ENCODE data around the gene DPF3. TPM values are rescaled to one million over a fixed set of nuclear protein-coding genes. Genes with fewer than 3 reads are reported as not detected.

Gene DPF3
- total RNA-seq, 1 donor from 2014 or later, result 0.90 TPM

DNA sequence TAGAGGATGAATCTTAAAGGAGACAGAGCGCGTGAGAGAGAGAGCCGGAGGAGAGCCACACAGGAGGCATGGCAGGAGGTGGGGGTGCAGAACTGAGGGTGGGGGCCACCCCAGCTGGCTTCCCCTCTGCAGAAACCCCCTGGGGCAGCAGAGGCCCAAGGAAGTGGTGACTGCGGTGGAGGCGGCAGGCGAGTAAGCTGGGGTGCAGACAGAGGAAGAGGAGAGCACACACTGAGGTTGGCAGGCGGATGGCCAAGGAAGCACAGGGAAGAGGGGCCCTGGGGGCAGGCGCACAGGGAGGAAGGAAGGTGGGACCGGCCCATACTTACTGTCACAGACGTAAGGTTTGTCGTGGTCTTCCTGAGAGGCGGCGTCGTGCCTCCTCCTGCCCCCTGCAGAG, 179.8 kb downstream of the DPF3 start:
- peak; percentile 21 for ATAC-seq
- no peak overlapping the region for H3K27ac ChIP-seq
- TF ChIP-seq, protein P1, sequence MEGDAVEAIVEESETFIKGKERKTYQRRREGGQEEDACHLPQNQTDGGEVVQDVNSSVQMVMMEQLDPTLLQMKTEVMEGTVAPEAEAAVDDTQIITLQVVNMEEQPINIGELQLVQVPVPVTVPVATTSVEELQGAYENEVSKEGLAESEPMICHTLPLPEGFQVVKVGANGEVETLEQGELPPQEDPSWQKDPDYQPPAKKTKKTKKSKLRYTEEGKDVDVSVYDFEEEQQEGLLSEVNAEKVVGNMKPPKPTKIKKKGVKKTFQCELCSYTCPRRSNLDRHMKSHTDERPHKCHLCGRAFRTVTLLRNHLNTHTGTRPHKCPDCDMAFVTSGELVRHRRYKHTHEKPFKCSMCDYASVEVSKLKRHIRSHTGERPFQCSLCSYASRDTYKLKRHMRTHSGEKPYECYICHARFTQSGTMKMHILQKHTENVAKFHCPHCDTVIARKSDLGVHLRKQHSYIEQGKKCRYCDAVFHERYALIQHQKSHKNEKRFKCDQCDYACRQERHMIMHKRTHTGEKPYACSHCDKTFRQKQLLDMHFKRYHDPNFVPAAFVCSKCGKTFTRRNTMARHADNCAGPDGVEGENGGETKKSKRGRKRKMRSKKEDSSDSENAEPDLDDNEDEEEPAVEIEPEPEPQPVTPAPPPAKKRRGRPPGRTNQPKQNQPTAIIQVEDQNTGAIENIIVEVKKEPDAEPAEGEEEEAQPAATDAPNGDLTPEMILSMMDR (IDR thresholded peaks at IDR 0.05), result no peak
- H3K4me1 ChIP-seq, result no peaks in the 10 kb centered on the region
- no peaks in the 10 kb centered on the region for H3K36me3 ChIP-seq
- no peak overlapping the region for H3K4me3 ChIP-seq
- DNase-seq, result peak; percentile 48
- no peaks in the 10 kb centered on the region for H3K27me3 ChIP-seq
- intact Hi-C loops (cut with DNase I), result no loop called here
- no peaks in the 10 kb centered on the region for H3K9me3 ChIP-seq

DNA sequence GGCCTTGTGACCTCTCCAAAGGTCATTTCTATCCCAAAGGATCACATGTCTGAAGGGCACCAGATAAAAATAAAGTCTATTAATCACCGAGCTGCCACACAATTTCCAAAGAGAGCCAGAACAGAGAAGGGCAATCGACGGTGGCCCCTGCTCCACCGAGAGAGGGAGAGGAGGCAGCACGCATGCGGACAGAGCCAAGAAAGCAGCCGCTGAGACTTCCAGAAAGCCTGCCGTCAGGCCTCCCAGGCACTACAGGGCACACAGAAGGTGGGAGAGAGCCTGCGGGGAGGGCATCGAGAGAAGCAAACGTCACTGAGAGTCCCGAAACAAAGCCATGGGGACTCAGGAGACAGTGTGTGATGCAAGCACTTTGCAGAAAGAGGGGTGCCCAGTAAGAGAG, 182.0 kb downstream of the DPF3 start:
- intact Hi-C loops (cut with DNase I), result no loop called here
- H3K4me3 ChIP-seq, result no peak overlapping the region
- no peaks in the 10 kb centered on the region for H3K4me1 ChIP-seq
- ATAC-seq (no peak), DNase-seq (no peak)
- no peaks in the 10 kb centered on the region for H3K27me3 ChIP-seq
- no peak overlapping the region for H3K27ac ChIP-seq
- TF ChIP-seq, protein P1 (IDR thresholded peaks at IDR 0.05), result no peak
- H3K36me3 ChIP-seq, result no peaks in the 10 kb centered on the region
- no peaks in the 10 kb centered on the region for H3K9me3 ChIP-seq

DNA sequence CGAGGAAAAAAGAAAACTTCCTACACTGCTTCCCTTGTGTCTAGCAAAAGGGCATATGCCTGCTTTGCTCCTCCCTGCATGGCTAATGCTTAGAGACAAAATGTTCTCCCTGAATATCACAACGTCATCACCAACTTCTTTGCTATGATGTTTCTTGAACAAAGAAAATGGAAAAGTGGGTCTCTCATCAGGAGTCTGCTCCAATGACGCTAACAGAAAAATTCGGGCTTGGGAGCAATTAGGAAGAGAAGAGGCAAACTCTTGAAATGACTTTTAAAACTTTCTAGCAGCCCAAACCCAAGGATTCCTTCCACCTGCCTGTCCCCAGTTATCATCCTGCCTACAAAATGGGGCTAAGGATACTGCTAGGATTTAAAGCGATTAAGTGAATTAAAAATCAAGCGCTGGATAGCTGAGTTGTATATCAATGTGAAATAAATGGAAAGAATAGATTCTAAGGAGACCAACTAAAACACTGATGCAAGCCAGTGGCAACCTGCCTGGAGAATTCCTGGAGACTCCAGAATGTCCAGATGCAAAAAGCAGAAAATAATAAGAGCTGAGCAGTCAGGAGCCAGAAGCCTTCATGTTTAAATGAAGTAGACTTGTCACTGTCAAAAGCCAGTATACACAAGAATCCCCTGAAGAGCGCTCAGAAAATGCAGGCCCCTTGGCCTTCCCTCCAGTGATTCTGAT, 183.8 kb downstream of the DPF3 start:
- TF ChIP-seq, protein P1 (IDR thresholded peaks at IDR 0.05), result no peak
- Histone ChIP-seq H3K36me3 (no peaks in the 10 kb centered on the region), H3K9me3 (no peaks in the 10 kb centered on the region), H3K27me3 (no peaks in the 10 kb centered on the region), H3K4me3 (no peak overlapping the region), H3K4me1 (no peaks in the 10 kb centered on the region), H3K27ac (no peak overlapping the region)
- no peak for DNase-seq
- intact Hi-C loops (cut with DNase I), result no loop called here
- no peak for ATAC-seq

GRCh38 chr14:72708708-72709475, 185.0 kb downstream of the DPF3 start:
- DNase-seq, result no peak
- H3K4me3 ChIP-seq, result no peak overlapping the region
- H3K36me3 ChIP-seq, result no peaks in the 10 kb centered on the region
- no peaks in the 10 kb centered on the region for H3K9me3 ChIP-seq
- TF ChIP-seq, protein P1 (IDR thresholded peaks at IDR 0.05), result no peak
- no peaks in the 10 kb centered on the region for H3K4me1 ChIP-seq
- H3K27ac ChIP-seq, result no peak overlapping the region
- no peak for ATAC-seq
- intact Hi-C loops (cut with DNase I), result no loop called here
- H3K27me3 ChIP-seq, result no peaks in the 10 kb centered on the region

GRCh38 chr14:72708222-72708621, 185.7 kb downstream of the DPF3 start:
- no peaks in the 10 kb centered on the region for H3K4me1 ChIP-seq
- H3K36me3 ChIP-seq, result no peaks in the 10 kb centered on the region
- ATAC-seq, result no peak
- no peak overlapping the region for H3K4me3 ChIP-seq
- TF ChIP-seq, protein P1 (IDR thresholded peaks at IDR 0.05), result no peak
- intact Hi-C loops (cut with DNase I), result no loop called here
- H3K9me3 ChIP-seq, result no peaks in the 10 kb centered on the region
- no peak overlapping the region for H3K27ac ChIP-seq
- H3K27me3 ChIP-seq, result no peaks in the 10 kb centered on the region
- no peak for DNase-seq

Data from upper lobe of right lung (tissue), 1 donor.